Lung (tissue), 12 donors: ENCODE results near the gene FSHR. TPM values are rescaled to one million over a fixed set of nuclear protein-coding genes. Genes with fewer than 3 reads are reported as not detected.

ENCODE experiments used
- ATAC-seq: fragments of 200-7000 bp; cut with Tn5 transposase; one replicate; pipeline ENCODE4 v1.9.1; 2020; ENCODE audit warnings: moderate number of reproducible peaks; ENCODE audit not compliant: insufficient read depth, low FRiP score
- DNase-seq, 3 donors: peaks; one replicate each; pipeline ENCODE4 v3.0.0-alpha.2; 2013 to 2017
- H3K27ac ChIP-seq, 2 donors: one replicate each; pipeline ENCODE4 v1.5.1; 2013; ENCODE audit warnings: mild to moderate bottlenecking in 2 of 2, moderate library complexity in 2 of 2, control low read depth in 1 of 2, inconsistent platforms in 1 of 2, low read depth in 1 of 2, low read length in 1 of 2
- H3K27me3 ChIP-seq, 3 donors: one replicate each; pipeline ENCODE4 v1.5.1; 2013; ENCODE audit warnings: low read length in 2 of 3; ENCODE audit not compliant: control insufficient read depth in 3 of 3, insufficient read depth in 3 of 3
- H3K36me3 ChIP-seq, 4 donors: one replicate each; pipeline ENCODE4 v1.5.1; 2013; ENCODE audit warnings: low read length in 4 of 4, mild to moderate bottlenecking in 1 of 4, moderate library complexity in 1 of 4; ENCODE audit not compliant: control insufficient read depth in 4 of 4, insufficient read depth in 4 of 4
- H3K4me1 ChIP-seq, 5 donors: one replicate each; pipeline ENCODE4 v1.5.1; 2013; ENCODE audit warnings: low read length in 5 of 5, mild to moderate bottlenecking in 2 of 5, moderate library complexity in 1 of 5; ENCODE audit not compliant: control insufficient read depth in 5 of 5, insufficient read depth in 5 of 5
- H3K4me3 ChIP-seq: one replicate; pipeline ENCODE4 v1.5.1; 2013; ENCODE audit warnings: mild to moderate bottlenecking, control low read depth, moderate library complexity
- H3K9ac ChIP-seq, 2 donors: one replicate each; pipeline ENCODE4 v1.5.1; 2013; ENCODE audit warnings: low read length in 2 of 2, control low read depth in 1 of 2; ENCODE audit not compliant: insufficient read depth in 1 of 2
- H3K9me3 ChIP-seq, 4 donors: one replicate each; pipeline ENCODE4 v1.5.1; 2013; ENCODE audit warnings: low read length in 3 of 4, mild to moderate bottlenecking in 1 of 4, moderate library complexity in 1 of 4; ENCODE audit not compliant: control insufficient read depth in 4 of 4, insufficient read depth in 3 of 4
- CTCF ChIP-seq: IDR thresholded peaks from 2 replicates; pipeline ENCODE4 v1.5.1; 2012; ENCODE audit warnings: mild to moderate bottlenecking; ENCODE audit errors: control extremely low read depth, extremely low read depth
- WGBS, 2 donors: extraction: QIAGEN DNeasy Blood & Tissue Kit; methylation state at CpG; one replicate each; pipeline ENCODE4 v1.1.7; 2013; 5-methylcytosine and 5-hydroxymethylcytosine counted together
- polyA plus RNA-seq, 2 donors: library from polyadenylated mRNA; stranded (reverse); fragments of 200-250 nt; gene quantifications; one replicate each; pipeline ENCODE4 v1.2.1, GENCODE V29; 2013
- total RNA-seq, 2 donors: library from RNA; depleted of rRNA in 1 of 2; stranded (reverse); fragments of >200 nt in 1 of 2; gene quantifications; one replicate each; pipeline ENCODE4 v1.2.1, GENCODE V29; 2014 to 2021
- donor health status: control.
- donor health status: control.
- donor health status: Bipolar disorder and iron deficiency.
- donor health status: healthy.
- donor health status: DM: yes; HTN: yes; CAD: no.

The FSHR gene
- total and polyA plus RNA-seq, 4 donors = not detected

GRCh38 chr2:49045083-49045482, 109.2 kb downstream of the FSHR start:
- no peak for TF ChIP-seq CTCF
- no peak overlapping the region for H3K9ac ChIP-seq
- H3K27me3 ChIP-seq = no peaks in the 10 kb centered on the region
- DNase-seq (no peak), ATAC-seq (no peak)
- no peaks in the 10 kb centered on the region for H3K36me3 ChIP-seq
- H3K27ac ChIP-seq = no peak overlapping the region
- no peaks in the 10 kb centered on the region for H3K9me3 ChIP-seq
- H3K4me1 ChIP-seq = no peaks in the 10 kb centered on the region
- WGBS, 2 donors = 53 to 86% methylated on average over 1 of the region's 1 CpG
- H3K4me3 ChIP-seq = no peak overlapping the region

GRCh38 chr2:49044350-49045079, 109.8 kb downstream of the FSHR start:
- no peak for ATAC-seq
- no peak overlapping the region for H3K4me3 ChIP-seq
- no peaks in the 10 kb centered on the region for H3K36me3 ChIP-seq
- H3K9me3 ChIP-seq = no peaks in the 10 kb centered on the region
- H3K27ac ChIP-seq = no peak overlapping the region
- TF ChIP-seq CTCF = no peak
- H3K4me1 ChIP-seq = no peaks in the 10 kb centered on the region
- no peak overlapping the region for H3K9ac ChIP-seq
- WGBS, 2 donors = 31 to 37% methylated on average over 1 of the region's 1 CpG
- H3K27me3 ChIP-seq = no peaks in the 10 kb centered on the region
- DNase-seq = peak in 2 of 3 donors; percentile 1 to 36

GRCh38 chr2:49043405-49043982, 110.8 kb downstream of the FSHR start:
- no peak overlapping the region for H3K9ac ChIP-seq
- H3K9me3 ChIP-seq = no peaks in the 10 kb centered on the region
- H3K4me3 ChIP-seq = no peak overlapping the region
- H3K4me1 ChIP-seq = no peaks in the 10 kb centered on the region
- H3K36me3 ChIP-seq = no peaks in the 10 kb centered on the region
- ATAC-seq = no peak
- H3K27me3 ChIP-seq = no peaks in the 10 kb centered on the region
- WGBS, 2 donors = 87 to 91% methylated on average over 5 of the region's 5 CpGs
- no peak for DNase-seq
- no peak overlapping the region for H3K27ac ChIP-seq
- no peak for TF ChIP-seq CTCF
